Left ventricle myocardium inferior (tissue), 1 donor: Measurements from ENCODE around the gene FARS2. TPM values are rescaled to one million over a fixed set of nuclear protein-coding genes. Genes with fewer than 3 reads are reported as not detected.

ENCODE experiments used
- DNase-seq: peaks from one replicate; pipeline ENCODE4 v3.0.0-alpha.2; 2020
- H3K27ac ChIP-seq: fragments of 200-600 bp; replicated peaks from 2 replicates; pipeline ENCODE4 v1.8.0; 2021
- H3K27me3 ChIP-seq: fragments of 200-600 bp; 2 replicates; pipeline ENCODE4 v1.8.0; 2021; ENCODE audit warnings: low read depth
- H3K36me3 ChIP-seq: fragments of 200-600 bp; 2 replicates; pipeline ENCODE4 v1.8.0; 2021
- H3K4me1 ChIP-seq: fragments of 200-600 bp; 2 replicates; pipeline ENCODE4 v1.8.0; 2021
- H3K4me3 ChIP-seq: fragments of 200-600 bp; 2 replicates; pipeline ENCODE4 v1.8.0; 2021; ENCODE audit warnings: mild to moderate bottlenecking, moderate library complexity
- H3K9me3 ChIP-seq: fragments of 200-600 bp; replicated peaks from 2 replicates; pipeline ENCODE4 v1.8.0; 2021
- intact Hi-C: fragments of 100-400 bp; cut with micrococcal nuclease; formaldehyde crosslinking; loops from one replicate; pipeline ENCODE4 v1.11.0; 2022
- total RNA-seq: library from RNA; stranded (reverse); fragmentation: NEBNext Ultra II Directional; extraction: Animal tissue kit (Norgen Biotek cat#: 25700); gene quantifications from one replicate; pipeline ENCODE4 v1.2.1, GENCODE V29; 2021
- TF ChIP-seq, protein P1 (sequence below): fragments of 200-600 bp; IDR thresholded peaks from 2 replicates; pipeline ENCODE4 v1.8.0; 2021; ENCODE audit warnings: antibody characterized with exemption, mild to moderate bottlenecking, borderline replicate concordance
- donor health status: DM: no; HTN: yes; CAD: no; lungs with severe emphysema.

FARS2 gene
- total RNA-seq, 1 donor from 2014 or later = 16.7 TPM

DNA sequence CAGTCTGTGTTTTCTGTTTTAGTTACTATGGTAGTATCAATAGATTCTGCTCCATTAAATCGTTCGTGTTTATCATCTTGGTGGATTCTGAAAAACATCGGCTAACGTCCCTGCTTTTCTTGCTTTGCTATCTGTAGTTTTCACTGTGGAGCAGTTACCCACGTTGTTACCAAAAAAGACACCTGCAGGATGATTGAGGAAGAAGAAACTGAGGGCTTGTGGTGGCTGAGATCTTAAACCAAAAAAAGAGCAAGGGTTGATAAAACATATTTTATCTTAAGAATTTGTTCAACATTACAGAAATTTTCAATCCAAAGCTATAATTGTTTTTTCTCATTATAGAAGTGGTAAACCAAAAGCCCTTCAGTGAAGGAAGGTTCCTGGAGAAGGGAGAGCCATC lies 166.3 kb downstream of the FARS2 start:
- intact Hi-C loops = no loop called here
- H3K9me3 ChIP-seq = no peaks in the 10 kb centered on the region
- no peak for DNase-seq
- H3K36me3 ChIP-seq = peaks cover under 1% of the 10 kb centered on the region
- TF ChIP-seq, protein P1, sequence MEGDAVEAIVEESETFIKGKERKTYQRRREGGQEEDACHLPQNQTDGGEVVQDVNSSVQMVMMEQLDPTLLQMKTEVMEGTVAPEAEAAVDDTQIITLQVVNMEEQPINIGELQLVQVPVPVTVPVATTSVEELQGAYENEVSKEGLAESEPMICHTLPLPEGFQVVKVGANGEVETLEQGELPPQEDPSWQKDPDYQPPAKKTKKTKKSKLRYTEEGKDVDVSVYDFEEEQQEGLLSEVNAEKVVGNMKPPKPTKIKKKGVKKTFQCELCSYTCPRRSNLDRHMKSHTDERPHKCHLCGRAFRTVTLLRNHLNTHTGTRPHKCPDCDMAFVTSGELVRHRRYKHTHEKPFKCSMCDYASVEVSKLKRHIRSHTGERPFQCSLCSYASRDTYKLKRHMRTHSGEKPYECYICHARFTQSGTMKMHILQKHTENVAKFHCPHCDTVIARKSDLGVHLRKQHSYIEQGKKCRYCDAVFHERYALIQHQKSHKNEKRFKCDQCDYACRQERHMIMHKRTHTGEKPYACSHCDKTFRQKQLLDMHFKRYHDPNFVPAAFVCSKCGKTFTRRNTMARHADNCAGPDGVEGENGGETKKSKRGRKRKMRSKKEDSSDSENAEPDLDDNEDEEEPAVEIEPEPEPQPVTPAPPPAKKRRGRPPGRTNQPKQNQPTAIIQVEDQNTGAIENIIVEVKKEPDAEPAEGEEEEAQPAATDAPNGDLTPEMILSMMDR = no peak
- no peak overlapping the region for H3K4me3 ChIP-seq
- no peaks in the 10 kb centered on the region for H3K27me3 ChIP-seq
- no peak overlapping the region for H3K27ac ChIP-seq
- H3K4me1 ChIP-seq = no peaks in the 10 kb centered on the region

DNA sequence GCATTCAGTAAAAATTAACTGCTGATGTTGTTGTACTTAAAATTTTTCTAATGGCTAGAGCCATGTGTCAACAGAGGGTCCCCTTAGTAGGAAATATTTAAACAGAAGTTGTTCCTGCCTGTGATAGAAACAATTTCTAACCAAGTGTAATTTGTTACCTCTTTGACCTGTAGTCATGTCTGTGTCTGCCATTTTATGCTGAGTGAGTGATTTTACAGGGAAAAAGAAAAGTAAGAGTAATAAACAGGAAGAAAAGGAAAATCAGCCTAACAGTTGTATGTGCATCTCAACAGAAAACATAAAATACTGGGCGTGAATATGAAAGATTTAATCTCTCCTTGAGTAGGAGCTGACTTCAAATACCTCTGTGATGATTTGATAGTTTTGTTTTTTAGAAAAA lies 172.0 kb downstream of the FARS2 start:
- no peak for DNase-seq
- Histone ChIP-seq H3K27me3 (no peaks in the 10 kb centered on the region), H3K36me3 (peaks cover 6% of the 10 kb centered on the region), H3K27ac (no peak overlapping the region), H3K4me3 (no peak overlapping the region), H3K4me1 (no peaks in the 10 kb centered on the region), H3K9me3 (peaks cover 14% of the 10 kb centered on the region)
- TF ChIP-seq, protein P1 = no peak
- intact Hi-C loops = no loop called here

DNA sequence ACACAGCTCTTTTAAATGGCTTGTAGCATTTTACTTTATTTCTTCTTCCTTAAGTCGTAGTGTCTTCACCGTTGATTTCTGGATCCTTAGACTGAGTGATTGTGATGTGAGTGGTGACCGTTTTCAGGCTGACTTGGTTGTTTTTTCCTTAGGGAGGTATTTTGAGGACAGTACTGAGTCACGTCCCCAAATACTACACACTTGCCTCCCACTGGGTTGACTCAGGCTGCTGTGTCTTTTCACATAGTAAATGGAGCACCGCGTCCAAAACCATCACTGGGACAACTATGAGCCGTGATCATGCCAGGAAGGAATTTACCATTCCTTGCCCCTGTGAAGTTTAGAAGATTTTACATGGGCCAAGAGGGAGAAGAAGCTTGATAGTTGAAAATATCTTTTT lies 174.1 kb downstream of the FARS2 start:
- TF ChIP-seq, protein P1 = no peak
- Histone ChIP-seq H3K9me3 (peaks cover 14% of the 10 kb centered on the region), H3K4me3 (no peak overlapping the region), H3K36me3 (peaks cover 6% of the 10 kb centered on the region), H3K4me1 (no peaks in the 10 kb centered on the region), H3K27me3 (no peaks in the 10 kb centered on the region), H3K27ac (no peak overlapping the region)
- intact Hi-C loops = no loop called here
- DNase-seq = no peak

DNA sequence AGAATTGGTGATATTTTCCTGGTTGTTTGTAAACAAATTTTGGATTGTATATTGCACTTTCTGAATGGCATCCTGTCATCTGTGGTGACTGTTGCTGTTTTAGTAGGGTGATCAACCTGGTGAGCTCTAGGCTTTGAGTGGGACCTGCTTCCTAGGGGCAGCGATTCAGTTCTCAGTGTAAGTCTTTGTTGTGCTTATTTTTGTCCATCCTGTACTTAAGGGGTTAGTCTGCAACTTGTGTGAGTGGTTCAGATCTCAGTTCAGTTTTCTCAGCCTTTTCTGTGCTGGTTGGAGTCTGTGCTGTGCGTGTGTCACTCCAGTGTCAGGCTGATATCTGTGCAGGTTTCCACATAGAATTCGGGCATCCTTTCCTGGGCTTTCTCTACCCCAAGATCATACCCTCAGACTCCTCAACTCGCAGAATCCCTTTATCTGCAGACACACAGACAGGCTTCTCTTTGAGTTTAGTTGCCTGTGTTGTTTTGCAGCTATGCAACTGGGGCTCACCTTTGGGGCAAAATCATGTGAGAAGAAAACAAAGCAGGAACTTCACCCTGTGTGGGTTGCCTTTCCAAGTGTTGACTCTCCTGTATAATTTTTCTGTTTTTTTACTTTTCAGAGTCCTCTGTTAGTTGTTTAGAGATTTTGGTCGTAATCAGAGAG lies 177.7 kb downstream of the FARS2 start:
- no peak for DNase-seq
- peaks cover 15% of the 10 kb centered on the region for H3K4me1 ChIP-seq
- no peaks in the 10 kb centered on the region for H3K36me3 ChIP-seq
- H3K9me3 ChIP-seq = peaks cover 14% of the 10 kb centered on the region
- TF ChIP-seq, protein P1 = no peak
- no peak overlapping the region for H3K27ac ChIP-seq
- intact Hi-C loops = no loop called here
- no peak overlapping the region for H3K4me3 ChIP-seq
- H3K27me3 ChIP-seq = no peaks in the 10 kb centered on the region

DNA sequence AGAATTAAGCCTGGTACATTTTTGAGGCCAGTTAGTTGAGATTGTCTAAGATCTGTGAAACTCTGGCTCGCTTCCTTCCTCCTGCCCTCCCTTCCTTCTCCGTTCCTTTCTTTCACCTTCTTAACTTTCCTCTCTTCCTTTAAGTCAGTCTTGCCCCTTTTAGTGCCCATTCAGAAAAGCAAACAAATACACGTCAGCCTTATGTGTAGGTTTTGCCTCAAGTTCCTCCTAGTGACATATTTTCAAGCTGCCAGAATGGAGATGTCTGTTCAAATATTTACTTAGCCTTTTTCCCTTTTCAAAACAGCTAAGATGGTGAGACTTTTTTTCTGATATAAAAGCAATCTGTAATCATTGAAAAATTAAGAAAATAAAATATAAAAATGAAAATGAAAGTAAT lies 178.4 kb downstream of the FARS2 start:
- TF ChIP-seq, protein P1 = no peak
- Histone ChIP-seq H3K36me3 (no peaks in the 10 kb centered on the region), H3K9me3 (peaks cover 14% of the 10 kb centered on the region), H3K4me1 (peaks cover 15% of the 10 kb centered on the region), H3K27me3 (no peaks in the 10 kb centered on the region), H3K27ac (no peak overlapping the region), H3K4me3 (no peak overlapping the region)
- intact Hi-C loops = no loop called here
- DNase-seq = no peak
